Esophagus squamous epithelium (tissue), 4 donors: ENCODE data around the gene BCL2L11.

Experiments
- CTCF ChIP-seq, 6 experiments: fragments of 450-650 bp in 4 of 6; fragments of 200-600 bp in 2 of 6; sonication (generic) in 2 of 6; IDR thresholded peaks; one replicate each; pipeline ENCODE4 v1.5.1; 2016 to 2019; ENCODE audit warnings: antibody characterized with exemption in 6 of 6, mild to moderate bottlenecking in 4 of 6, moderate library complexity in 4 of 6
- POLR2A ChIP-seq, 4 donors: fragments of 450-650 bp; IDR thresholded peaks; one replicate each; pipeline ENCODE4 v1.6.1; 2017; ENCODE audit warnings: antibody characterized with exemption in 4 of 4, mild to moderate bottlenecking in 4 of 4, moderate library complexity in 3 of 4

- TF ChIP-seq CTCF (IDR thresholded peaks at IDR 0.05) (no peak), POLR2A (IDR thresholded peaks at IDR 0.05) (no peak)
Measured at GRCh38 chr2:111191877-111192276, 71.2 kb downstream of the BCL2L11 start.
